HG02588 (cell line): ENCODE measurements around the gene HMGA1.
"Not testable (repeated sequence)": the region's sequence is repeated elsewhere in the genome, so short reads cannot be mapped to it uniquely, and the experiment has no call there.

ENCODE experiments used
- ATAC-seq: cut with Tn5 transposase; IDR thresholded peaks from one replicate; pipeline ENCODE4 v1.9.1; 2021; ENCODE audit warnings: mild to moderate bottlenecking, moderate library complexity; ENCODE audit not compliant: unreplicated experiment

The HMGA1 gene

DNA sequence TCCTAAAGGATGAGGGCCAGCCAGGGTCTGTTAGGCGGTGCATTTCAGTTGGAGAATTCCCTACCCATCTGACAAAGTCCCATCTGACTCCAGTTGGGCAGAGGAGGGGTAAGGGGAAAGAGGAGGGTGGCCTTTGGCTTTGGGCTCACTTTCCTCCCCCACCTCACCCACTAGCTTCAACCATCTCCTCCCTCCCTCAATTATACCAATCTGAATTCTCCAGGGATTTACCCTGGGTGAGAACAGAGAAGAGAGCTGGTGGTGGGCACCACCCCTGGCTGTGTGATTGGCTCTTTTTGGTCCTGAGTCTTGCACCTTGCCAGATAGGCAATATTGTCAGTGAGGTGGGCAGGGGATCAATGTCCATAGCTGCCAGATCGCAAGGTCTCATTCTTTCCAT, 3.2 kb downstream of the HMGA1 start:
- no peak for ATAC-seq

DNA sequence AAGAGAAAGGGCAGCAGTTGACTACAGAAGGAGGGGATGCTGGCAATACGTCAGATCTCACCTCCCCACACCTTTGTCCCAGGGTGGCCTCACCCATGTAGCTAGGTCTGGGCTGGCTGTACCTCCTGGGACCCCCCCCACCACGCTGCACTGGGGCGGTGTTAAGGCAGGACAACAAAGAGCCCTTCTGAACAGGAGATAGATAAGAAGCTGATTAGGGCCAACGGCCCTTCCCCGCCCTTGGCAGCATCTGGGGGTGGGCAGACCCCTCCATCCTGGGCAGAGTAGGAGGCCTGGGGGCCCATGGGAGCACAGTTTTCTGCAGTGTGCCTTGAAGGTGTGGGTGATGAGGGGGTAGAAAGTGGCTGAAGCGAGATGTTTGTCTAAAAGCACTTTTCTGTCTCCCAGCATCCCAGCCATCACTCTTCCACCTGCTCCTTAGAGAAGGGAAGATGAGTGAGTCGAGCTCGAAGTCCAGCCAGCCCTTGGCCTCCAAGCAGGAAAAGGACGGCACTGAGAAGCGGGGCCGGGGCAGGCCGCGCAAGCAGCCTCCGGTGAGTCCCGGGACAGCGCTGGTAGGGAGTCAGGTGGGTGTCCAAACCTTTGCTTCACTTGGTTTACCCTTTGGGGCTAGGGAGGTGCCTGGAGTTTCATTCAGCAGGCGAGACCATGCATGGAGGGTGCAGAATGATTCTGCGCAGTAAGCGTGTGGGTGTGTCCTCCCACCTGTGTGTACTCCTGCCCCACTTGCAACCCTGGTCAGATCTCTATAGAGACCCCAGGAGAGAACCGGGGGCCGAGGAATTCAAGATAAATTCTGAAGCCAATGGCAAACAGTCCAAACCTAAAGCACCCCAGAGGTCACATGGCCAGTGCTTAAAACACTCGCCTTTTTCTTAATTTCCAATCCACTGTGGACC, 3.9 kb downstream of the HMGA1 start:
- no peak for ATAC-seq

DNA sequence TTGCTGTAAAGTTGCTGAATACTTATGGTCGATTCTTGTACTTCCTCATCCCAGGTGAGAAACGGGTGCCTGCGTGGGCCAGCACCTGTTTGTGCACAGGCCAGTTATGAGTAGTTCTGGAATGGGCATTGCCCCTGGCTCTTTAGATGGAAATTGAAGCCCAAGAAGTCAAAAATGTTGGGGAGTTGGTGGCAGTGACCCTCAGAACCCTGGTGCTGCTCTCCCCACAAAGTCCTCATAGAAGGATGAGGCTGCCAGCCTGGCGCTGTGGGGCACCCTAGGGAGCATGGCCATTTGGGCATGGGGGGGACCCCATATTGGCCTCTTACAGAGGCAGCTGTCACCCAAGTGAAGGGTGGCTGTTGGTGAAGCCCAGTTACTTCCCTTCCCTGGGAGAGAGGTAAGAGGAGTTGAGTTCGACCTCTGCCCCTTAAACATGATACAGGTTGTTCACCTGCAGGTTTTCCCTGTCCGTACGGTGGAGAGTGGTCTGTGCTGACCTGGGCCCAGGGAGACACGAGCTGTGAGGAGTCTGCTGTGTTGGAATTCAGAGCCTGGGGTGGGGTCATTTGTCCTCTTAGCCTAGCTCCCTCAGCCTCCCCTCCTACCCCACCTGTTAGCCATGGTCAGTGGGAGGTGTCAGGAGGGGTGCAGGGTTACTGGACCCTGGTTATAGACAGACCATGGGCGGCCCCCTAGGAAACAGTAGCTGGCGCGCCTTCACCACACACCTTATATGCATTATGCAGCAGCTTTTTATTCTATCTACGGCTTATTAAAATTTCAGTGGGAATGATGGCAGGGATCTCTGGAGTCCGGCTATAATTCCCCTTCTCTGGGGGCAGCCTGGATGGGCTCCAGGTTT, 4.9 kb downstream of the HMGA1 start:
- no peak for ATAC-seq

DNA sequence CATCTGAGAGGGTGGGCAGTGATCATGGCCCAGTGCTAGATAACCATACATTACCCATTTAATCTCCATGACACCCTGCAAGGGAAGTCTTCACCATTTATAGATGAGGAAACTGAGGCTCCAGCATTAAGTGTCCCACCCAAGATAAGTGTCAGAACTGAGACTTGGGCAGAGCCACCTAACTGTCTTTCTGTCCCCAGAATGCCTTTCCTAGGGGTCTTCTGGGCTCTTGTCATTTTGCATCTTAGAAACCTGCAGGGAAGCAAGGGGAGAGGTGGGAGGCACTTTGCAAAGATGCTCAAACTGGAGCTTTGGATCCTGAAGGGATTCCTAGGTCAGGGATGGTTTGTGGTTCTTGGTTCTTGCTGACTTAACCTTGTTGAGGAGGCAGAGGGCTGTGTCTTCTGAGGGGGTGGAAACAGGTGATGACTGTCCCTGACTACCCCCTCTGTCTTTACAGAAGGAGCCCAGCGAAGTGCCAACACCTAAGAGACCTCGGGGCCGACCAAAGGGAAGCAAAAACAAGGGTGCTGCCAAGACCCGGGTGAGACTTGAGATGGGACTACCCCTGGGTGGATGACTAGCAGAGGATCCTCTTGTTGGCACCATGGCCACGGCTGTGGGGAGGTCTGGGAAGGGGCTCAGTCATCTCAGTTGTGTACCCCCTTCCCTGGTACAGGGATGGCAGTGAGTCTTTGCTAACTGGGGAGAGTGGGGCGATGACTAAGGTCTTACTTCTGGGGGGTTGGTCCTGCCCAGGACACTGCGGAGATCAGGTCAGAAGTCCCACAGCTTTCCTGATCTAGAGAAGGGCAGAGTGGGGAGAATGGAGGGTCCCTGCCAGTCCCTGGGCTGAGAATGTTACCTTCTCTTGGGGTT, 5.8 kb downstream of the HMGA1 start:
- no peak for ATAC-seq

DNA sequence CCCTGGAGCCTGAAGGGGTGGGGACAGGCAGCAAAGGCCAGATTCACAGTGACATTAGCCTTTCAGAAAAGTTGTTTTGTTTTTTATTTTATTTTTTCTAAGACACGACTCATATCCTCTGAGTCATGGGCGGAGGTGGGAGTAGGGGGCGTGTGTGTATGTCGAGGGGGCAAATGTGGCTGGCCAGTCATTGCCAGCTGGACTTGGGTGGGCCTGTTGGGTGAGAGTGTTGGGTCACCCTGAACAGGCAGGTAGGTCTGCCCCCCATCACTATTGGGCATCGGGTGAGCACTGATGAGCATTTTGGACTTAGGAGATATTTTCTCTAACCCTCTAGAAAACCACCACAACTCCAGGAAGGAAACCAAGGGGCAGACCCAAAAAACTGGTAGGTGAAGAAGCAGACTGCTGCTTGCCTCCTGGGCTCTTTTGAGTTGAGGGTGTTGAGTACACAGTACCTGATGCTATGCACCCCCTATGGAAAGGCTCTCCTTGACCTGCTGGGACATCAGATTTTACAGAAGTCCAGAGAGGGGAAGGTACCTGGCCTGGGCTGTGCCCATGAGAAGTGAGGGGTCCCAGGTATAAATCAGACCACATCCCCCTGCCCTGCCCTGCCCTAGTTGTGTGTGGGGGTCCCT, 6.6 kb downstream of the HMGA1 start:
- ATAC-seq: no peak

DNA sequence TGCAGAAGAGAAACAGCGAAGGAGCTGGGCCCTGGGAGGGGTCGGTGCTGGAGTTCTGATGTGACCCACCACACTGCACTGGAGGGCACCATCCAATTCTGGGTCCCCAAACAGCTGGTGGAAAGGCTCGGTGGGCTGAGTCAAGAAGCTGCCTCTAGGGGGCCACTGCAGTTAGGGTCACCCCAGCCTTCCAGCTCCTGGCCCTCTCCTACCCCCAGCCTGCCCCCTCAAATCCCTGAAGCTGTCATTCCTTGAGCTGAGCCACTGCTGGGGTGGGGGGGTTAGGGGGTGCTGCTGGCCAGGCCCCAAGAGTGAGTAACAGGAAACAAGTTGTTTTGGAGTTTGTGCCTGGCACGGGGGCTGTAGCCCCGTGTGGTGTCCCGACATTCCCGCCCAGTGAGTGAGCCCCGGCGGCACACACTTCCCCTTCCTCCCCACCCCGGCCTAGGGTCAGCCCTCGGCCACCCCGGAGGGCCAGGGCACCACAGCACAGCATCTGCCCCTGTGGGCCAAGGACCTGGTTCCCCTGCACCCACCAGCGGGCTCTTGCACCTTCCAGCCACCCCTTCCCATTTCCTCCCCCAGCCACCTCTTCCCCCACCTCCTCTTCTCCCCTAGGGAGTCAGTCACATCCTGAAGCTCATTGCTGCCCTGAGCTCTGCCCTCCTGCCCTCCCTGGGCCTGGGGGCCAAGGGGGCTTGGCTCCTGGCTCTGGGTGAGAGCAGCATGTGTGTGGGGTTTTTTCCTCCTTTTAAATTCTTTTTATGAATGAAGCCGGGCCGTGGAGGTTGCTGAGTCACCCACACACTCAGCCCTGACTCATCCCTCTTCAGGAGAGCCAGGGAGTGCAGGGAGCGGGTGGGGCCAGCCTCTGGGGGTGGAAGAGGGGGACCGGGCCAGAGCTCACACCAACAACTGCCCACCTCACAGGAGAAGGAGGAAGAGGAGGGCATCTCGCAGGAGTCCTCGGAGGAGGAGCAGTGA, 7.5 kb downstream of the HMGA1 start:
- ATAC-seq: no peak

DNA sequence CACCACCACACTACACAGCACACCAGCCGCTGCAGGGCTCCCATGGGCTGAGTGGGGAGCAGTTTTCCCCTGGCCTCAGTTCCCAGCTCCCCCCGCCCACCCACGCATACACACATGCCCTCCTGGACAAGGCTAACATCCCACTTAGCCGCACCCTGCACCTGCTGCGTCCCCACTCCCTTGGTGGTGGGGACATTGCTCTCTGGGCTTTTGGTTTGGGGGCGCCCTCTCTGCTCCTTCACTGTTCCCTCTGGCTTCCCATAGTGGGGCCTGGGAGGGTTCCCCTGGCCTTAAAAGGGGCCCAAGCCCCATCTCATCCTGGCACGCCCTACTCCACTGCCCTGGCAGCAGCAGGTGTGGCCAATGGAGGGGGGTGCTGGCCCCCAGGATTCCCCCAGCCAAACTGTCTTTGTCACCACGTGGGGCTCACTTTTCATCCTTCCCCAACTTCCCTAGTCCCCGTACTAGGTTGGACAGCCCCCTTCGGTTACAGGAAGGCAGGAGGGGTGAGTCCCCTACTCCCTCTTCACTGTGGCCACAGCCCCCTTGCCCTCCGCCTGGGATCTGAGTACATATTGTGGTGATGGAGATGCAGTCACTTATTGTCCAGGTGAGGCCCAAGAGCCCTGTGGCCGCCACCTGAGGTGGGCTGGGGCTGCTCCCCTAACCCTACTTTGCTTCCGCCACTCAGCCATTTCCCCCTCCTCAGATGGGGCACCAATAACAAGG, 8.5 kb downstream of the HMGA1 start:
- not testable (repeated sequence) for ATAC-seq

DNA sequence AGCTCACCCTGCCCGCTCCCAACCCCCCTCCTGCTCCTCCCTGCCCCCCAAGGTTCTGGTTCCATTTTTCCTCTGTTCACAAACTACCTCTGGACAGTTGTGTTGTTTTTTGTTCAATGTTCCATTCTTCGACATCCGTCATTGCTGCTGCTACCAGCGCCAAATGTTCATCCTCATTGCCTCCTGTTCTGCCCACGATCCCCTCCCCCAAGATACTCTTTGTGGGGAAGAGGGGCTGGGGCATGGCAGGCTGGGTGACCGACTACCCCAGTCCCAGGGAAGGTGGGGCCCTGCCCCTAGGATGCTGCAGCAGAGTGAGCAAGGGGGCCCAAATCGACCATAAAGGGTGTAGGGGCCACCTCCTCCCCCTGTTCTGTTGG, 9.1 kb downstream of the HMGA1 start:
- not testable (repeated sequence) for ATAC-seq

DNA sequence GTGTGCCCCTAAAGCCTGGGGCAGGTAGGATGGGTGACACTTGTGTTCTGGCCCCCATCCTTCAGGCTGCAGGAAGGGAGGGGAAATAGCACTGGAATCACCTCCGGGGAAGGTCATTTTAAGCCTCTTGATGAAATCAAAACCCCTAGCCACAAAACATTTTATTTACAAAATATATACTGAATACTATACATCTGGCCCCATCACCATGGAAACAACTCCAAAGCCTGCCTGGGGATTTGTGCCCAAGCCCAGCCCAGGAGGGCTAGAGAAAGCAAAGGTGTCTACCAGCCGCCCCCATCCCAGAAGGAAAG, 9.5 kb downstream of the HMGA1 start:
- no peak for ATAC-seq

DNA sequence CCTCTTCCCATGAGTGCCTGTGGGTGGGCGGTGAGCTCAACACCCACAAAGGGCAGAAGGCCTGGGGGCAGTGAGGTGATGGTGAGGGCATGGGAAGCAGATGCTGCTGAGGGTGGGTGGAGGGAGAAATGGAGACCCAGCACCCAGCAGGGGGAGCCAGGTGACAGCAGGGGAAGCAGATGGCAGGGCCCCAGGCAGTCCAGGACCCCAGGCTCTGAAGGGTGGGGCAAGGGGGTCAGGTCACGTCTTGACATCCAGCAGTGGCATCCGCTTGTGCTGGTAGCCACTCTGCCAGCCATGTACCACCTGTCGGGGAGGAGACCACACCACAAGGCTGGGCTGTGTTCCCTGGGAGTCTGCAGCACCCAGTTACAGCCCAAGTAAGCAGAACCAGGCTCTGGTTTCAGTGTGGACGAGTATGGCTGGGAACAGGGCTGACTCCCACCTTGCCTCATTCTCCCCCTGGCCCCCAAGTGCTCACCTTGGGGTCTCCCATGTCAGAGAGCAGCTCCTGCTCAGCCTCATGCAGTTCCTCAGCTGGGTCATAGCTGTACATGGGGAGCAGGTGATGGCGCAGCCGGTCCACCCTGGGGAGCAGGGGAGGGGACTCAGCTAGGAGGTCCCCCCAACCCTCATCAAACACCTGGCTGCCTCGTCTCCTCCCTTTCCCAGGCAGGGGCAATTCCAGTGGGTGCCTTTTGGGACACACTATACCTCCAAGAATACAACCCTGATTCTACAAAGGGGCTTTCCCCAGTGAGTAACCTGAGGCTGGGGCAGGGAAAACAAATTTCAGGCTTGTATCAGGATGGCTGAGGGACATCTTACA, 10.1 kb downstream of the HMGA1 start:
- ATAC-seq: no peak

DNA sequence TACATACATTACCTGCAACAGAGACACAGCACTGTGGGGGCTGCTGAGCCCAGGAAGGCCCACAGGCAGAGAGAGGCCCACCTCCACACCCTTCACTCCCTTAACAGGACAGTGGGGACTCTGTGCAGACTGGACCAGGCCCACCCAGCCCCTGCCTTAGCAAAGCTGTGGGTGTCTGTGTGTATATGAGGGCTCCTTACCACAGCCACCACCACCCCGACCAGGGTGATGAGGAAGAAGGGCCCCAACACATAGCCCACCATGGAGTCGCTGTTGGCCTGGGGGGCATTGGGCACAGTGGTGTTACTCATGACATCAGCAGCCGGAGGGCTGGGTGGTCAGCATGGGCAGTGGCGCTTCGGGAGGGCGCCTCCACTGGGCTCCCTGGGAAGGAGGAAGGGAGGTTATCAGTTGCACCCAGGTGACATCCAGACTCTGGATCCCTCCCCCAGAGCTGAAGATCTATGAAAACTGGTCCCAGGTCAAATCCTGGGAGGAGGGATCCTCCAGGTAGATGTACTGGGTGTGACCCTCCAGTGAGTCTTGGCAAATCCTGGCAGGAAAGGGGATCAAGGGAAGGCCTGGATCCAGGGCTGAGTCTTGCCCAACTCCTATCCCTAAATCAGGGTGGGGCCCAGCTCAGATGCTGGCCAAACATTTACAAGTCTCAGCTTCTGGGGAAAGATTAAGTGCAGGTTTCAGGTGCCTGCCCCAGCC, 11.0 kb downstream of the HMGA1 start:
- ATAC-seq: no peak

DNA sequence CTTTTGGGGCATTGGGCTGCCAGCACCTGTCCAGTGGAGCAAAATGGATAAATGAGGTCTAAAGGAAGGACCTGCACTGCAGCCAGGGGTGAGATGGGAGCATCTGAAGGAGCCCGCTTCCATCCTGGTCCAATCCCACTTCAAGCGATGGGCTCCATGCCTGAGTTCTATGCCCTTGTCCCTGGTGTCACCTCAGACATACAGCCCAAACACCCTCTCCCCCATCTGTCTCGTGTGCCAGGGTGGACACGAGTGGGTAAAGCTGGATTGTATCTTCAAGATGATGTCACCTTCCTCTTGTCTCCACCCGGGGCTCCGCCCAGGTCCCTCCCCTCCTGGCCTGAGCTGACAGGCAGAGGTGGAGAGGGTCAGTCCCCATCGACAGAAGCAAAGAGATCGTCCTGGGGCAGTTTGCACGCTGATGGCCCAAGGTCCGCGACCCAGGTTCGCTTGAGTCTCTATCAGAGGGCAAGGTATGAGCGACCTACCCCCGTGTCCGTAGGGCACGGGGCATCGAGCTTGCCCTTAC, 11.6 kb downstream of the HMGA1 start:
- ATAC-seq: peak; percentile 16

DNA sequence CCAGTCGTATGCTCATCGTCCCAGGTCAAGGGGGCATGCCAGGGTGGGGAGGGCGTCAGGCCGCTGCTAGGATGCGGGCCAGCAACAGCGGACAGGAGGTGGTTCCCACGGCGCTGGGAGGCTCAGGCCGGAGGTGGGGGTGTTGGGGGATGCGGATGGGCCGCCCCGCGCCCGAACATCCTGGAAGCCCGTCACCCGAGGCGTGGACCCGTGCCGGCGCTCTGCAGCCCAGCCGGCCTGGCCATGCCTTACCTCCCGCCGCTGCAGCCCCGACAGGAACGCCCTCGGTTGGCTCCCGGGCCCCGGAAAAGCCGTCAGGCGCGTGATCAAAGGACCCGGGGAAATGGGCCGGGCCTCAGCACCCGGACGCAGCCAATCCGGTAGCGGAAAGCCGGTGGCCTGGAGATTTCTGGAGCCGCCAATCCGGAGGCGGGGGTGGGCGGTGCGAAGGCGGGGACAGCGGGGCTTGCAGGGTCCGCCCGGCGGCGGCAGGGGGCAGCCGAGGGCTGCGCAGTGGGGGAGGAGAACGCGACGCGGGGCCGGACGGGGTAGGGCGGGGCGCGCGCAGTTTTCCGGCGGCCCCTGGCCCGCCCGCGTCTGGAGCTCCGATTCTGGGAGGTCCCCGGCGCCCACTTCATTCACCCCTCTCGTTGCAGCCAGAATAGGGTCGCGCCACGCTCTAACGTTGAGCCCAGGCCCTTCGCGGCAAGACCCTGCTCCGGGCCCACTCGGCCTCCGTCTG, 12.2 kb downstream of the HMGA1 start, which contains the start of gene SMIM29:
Gene SMIM29 (minus strand): TSS at position 280 of the 742 bp plus-strand sequence. CDS start 1,215 bp downstream, outside the sequence.
- ATAC-seq: peak; percentile 79

DNA sequence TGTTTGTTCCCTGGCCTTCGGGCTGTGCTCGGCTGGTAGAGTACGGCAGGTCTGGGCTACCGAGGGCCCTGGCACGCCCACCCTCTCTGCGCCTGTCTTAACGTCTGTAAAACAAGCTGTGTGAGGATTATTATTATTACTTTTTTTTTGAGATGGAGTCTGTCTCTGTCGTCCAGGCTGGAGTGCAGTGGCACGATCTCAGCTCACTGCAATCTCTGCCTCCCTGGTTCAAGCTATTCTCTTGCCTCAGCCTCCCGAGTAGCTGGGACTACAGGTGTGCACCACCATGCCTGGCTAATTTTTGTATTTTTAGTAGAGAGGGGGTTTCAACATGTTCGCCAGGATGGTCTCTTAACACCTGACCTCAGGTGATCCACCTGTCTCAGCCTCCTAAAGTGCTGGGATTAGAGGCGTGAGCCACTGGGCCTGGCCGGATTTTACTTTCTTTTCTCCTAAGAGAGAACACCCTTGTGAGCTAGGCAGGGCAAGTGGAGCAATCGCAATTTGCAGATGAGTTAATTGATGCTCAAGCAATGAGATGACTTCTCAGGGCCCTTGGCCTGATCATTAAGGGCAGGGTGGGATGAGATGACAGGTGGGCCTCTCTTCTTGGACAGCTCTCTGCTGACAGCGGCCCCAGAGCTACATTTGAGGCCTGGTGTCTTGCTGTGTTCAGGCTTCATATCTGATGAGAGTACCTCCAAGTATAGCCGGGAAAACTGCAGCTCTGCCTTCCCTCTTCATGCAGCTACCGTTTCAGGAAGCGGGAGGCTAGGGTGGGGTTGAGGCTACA, 13.0 kb downstream of the HMGA1 start:
- peak; percentile 16 for ATAC-seq

DNA sequence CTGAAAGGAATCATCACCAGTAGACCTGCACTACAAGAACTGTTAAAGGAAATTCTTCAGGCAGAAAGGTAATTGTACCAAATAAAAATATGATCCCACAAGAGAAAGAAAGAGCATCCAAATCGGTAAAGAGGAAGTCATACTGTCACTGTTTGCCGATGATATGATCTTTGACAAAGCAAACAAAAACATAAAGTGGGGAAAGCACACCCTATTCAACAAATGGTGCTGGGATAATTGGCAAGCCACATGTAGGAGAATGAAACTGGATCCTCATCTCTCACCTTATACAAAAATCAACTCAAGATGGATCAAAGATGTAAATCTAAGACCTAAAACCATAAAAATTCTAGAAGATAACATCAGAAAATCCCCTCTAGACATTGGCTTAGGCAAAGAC, 15.7 kb downstream of the HMGA1 start:
- ATAC-seq: not testable (repeated sequence)
